Choroid plexus epithelial cell (primary cell): ENCODE results near the gene RPS6KA5.
A peak's percentile ranks its signal among the peaks of the same experiment; 100 is the strongest.

ENCODE experiments used
- DNase-seq: peaks from one replicate; pipeline ENCODE4 v3.0.0-alpha.2; 2010; ENCODE audit warnings: low read depth
- H3K4me3 ChIP-seq: 2 replicates; pipeline ENCODE4 v1.5.1; 2011; ENCODE audit warnings: low read depth, mild to moderate bottlenecking, control low read depth, low read length, moderate library complexity
- CTCF ChIP-seq: conservative IDR thresholded peaks from 2 replicates; pipeline ENCODE4 v1.5.1; 2011; ENCODE audit warnings: low read depth, mild to moderate bottlenecking, control low read depth, inconsistent platforms, low read length, moderate library complexity

The RPS6KA5 gene

GRCh38 chr14:91065266-91065665 lies 4.8 kb upstream of the RPS6KA5 start:
- H3K4me3 ChIP-seq = no peak overlapping the region
- TF ChIP-seq CTCF = no peak
- no peak for DNase-seq

GRCh38 chr14:91063119-91063518 lies 2.7 kb upstream of the RPS6KA5 start:
- DNase-seq = no peak
- no peak for TF ChIP-seq CTCF
- no peak overlapping the region for H3K4me3 ChIP-seq

GRCh38 chr14:91062600-91062999 lies 2.2 kb upstream of the RPS6KA5 start:
- DNase-seq = no peak
- no peak for TF ChIP-seq CTCF
- no peak overlapping the region for H3K4me3 ChIP-seq

- no peak for TF ChIP-seq CTCF
- DNase-seq = no peak
- H3K4me3 ChIP-seq = peak overlapping the region; percentile 54
These were observed 831 bp upstream of the RPS6KA5 start for GRCh38 chr14:91061056-91061887.

GRCh38 chr14:91059576-91060350 lies 678 bp downstream of the RPS6KA5 start:
- TF ChIP-seq CTCF = no peak
- DNase-seq = peak; percentile 7
- peak overlapping the region; percentile 82 for H3K4me3 ChIP-seq

GRCh38 chr14:91058042-91058581 lies 2.3 kb downstream of the RPS6KA5 start:
- TF ChIP-seq CTCF = no peak
- no peak for DNase-seq
- no peak overlapping the region for H3K4me3 ChIP-seq
